K562 (cell line): Measurements from ENCODE around the gene MTMR10. TPM values are rescaled to one million over a fixed set of nuclear protein-coding genes. Genes with fewer than 3 reads are reported as not detected.

ENCODE experiments used
- ATAC-seq: fragments of 200-7000 bp; cut with Tn5 transposase; 3 replicates; pipeline ENCODE4 v1.9.1; 2020; ENCODE audit warnings: moderate library complexity
- BruUV-seq: library from RNA; stranded (reverse); fragments of 400-500 nt; replicated peaks from 2 replicates; lab custom pipeline; 2021; lab: Mats Ljungman, UMichigan
- CTCF ChIA-PET: fragments of 300-600 bp; formaldehyde crosslinking; extraction: SDS; loops from one replicate; lab custom pipeline; 2021; ENCODE audit warnings: low intra/inter-chr PET ratio; lab: Yijun Ruan, JAX
- POLR2A ChIA-PET: fragments of 300-600, 350-650 bp; sonication (Branson Sonifier 250); formaldehyde crosslinking; extraction: SDS; loops from one replicate; lab custom pipeline; 2021; ENCODE audit warnings: antibody characterized with exemption, inconsistent platforms; lab: Yijun Ruan, JAX
- DNase-seq, 4 experiments: peaks; one replicate each; pipeline versions ENCODE4 v3.0.0 to v3.0.0-alpha.2; 2011 to 2018; ENCODE audit warnings: low spot score in 3 of 4, mixed read lengths in 3 of 4; ENCODE audit errors: extremely low read depth in 1 of 4
- FAIRE-seq: peaks from 2 replicates; lab custom pipeline; 2011; peaks lifted over from hg19 to GRCh38; lab: Jason Lieb, UNC
- H2AFZ ChIP-seq: 2 replicates; pipeline ENCODE4 v1.6.0; 2011; ENCODE audit warnings: low read depth, low read length, control low read depth, inconsistent platforms
- H3K27ac ChIP-seq: fragments of 200-600 bp; 3 replicates; pipeline ENCODE4 v1.8.0; 2011; ENCODE audit warnings: low read depth, mild to moderate bottlenecking, control low read depth, inconsistent platforms, low read length, moderate library complexity, mixed read lengths; ENCODE audit errors: extremely low read depth
- H3K27me3 ChIP-seq, 2 experiments: fragments of 300-600 bp in 1 of 2; 2 replicates in 1 of 2; 3 replicates in 1 of 2; pipeline versions ENCODE4 v1.6.0 to v1.8.0; 2011; ENCODE audit warnings: inconsistent platforms in 2 of 2, low read length in 2 of 2, mild to moderate bottlenecking in 1 of 2, mixed read lengths in 1 of 2, moderate library complexity in 1 of 2; ENCODE audit not compliant: control insufficient read depth in 2 of 2, insufficient read depth in 2 of 2
- H3K36me3 ChIP-seq: fragments of 300-600 bp; 3 replicates; pipeline ENCODE4 v1.8.0; 2011; ENCODE audit warnings: mild to moderate bottlenecking, low read length, inconsistent platforms; ENCODE audit not compliant: control insufficient read depth, insufficient read depth
- H3K4me1 ChIP-seq, 2 experiments: fragments of 200-600 bp in 1 of 2; replicated peaks in 1 of 2; 2 replicates in 1 of 2; 3 replicates in 1 of 2; pipeline versions ENCODE4 v1.5.1 to v1.8.0; 2011; ENCODE audit warnings: inconsistent platforms in 2 of 2, low read length in 2 of 2, mild to moderate bottlenecking in 1 of 2, mixed read lengths in 1 of 2, moderate library complexity in 1 of 2; ENCODE audit not compliant: control insufficient read depth in 2 of 2, insufficient read depth in 2 of 2
- H3K4me2 ChIP-seq: 2 replicates; pipeline ENCODE4 v1.6.1; 2011; ENCODE audit warnings: low read length, control low read depth, inconsistent platforms, mixed read lengths; ENCODE audit not compliant: insufficient read depth
- H3K4me3 ChIP-seq: fragments of 200-600 bp; sonication (generic), shearing (Covaris generic); 2 replicates; pipeline ENCODE4 v1.5.1; 2016; ENCODE audit warnings: control low read depth, inconsistent platforms
- H3K79me2 ChIP-seq: fragments of 200-600 bp; 3 replicates; pipeline ENCODE4 v1.8.0; 2011; ENCODE audit warnings: low read length, inconsistent platforms; ENCODE audit not compliant: control insufficient read depth, insufficient read depth
- H3K9ac ChIP-seq, 2 experiments: 2 replicates each; pipeline versions ENCODE4 v1.6.0 to v1.6.1; 2011; ENCODE audit warnings: low read depth in 2 of 2, low read length in 2 of 2, control low read depth in 1 of 2, inconsistent platforms in 1 of 2, mild to moderate bottlenecking in 1 of 2, mixed read lengths in 1 of 2; ENCODE audit not compliant: insufficient read depth in 1 of 2
- H3K9me1 ChIP-seq: one replicate; pipeline ENCODE4 v1.6.0; 2011; ENCODE audit warnings: inconsistent platforms, mild to moderate bottlenecking, low read length, moderate library complexity; ENCODE audit not compliant: control insufficient read depth, insufficient read depth
- H3K9me3 ChIP-seq: replicated peaks from 2 replicates; pipeline ENCODE4 v1.5.1; 2011; ENCODE audit warnings: low read depth, low read length, inconsistent platforms; ENCODE audit not compliant: control insufficient read depth, insufficient read depth
- H4K20me1 ChIP-seq: replicated peaks from 2 replicates; pipeline ENCODE4 v1.6.1; 2011; ENCODE audit warnings: low read length, inconsistent platforms, mixed read lengths; ENCODE audit not compliant: control insufficient read depth, insufficient read depth
- ATF1 ChIP-seq, 2 experiments: fragments of 450-650 bp in 1 of 2; IDR thresholded peaks; 2 replicates each; pipeline ENCODE4 v1.6.1; 2016; ENCODE audit warnings: missing compliant biosample characterization in 1 of 2, missing genetic modification characterization in 1 of 2
- CEBPB ChIP-seq: fragments of 450-650 bp; IDR thresholded peaks from 2 replicates; pipeline ENCODE4 v1.6.1; 2016; ENCODE audit warnings: missing genetic modification characterization, missing compliant biosample characterization
- E2F4 ChIP-seq: sonication (generic); formaldehyde crosslinking; IDR thresholded peaks from 2 replicates; pipeline ENCODE4 v1.8.0; 2022; ENCODE audit warnings: mild to moderate bottlenecking, low read depth, missing genetic modification reagents
- EP400 ChIP-seq: fragments of 450-650 bp; IDR thresholded peaks from 2 replicates; pipeline ENCODE4 v1.6.1; 2017; ENCODE audit warnings: antibody characterized with exemption, mild to moderate bottlenecking, moderate library complexity
- HDAC6 ChIP-seq: IDR thresholded peaks from 2 replicates; pipeline ENCODE4 v1.6.1; 2012; ENCODE audit warnings: low read depth, mild to moderate bottlenecking, control low read depth, inconsistent platforms, low read length, moderate library complexity
- KDM5B ChIP-seq: fragments of 200-600 bp; sonication (generic); IDR thresholded peaks from 2 replicates; pipeline ENCODE4 v1.6.1; 2012; ENCODE audit warnings: low read depth, mild to moderate bottlenecking, moderate library complexity, low read length, control low read depth, inconsistent platforms; ENCODE audit not compliant: insufficient replicate concordance
- MIER1 ChIP-seq: fragments of 450-650 bp; IDR thresholded peaks from 2 replicates; pipeline ENCODE4 v1.6.1; 2016; ENCODE audit warnings: antibody characterized with exemption, mild to moderate bottlenecking, low read depth
- OTX1 ChIP-seq: fragments of 450-650 bp; formaldehyde crosslinking; IDR thresholded peaks from 2 replicates; pipeline ENCODE4 v1.4.0; 2022; ENCODE audit warnings: mild to moderate bottlenecking
- SAFB ChIP-seq: fragments of 200-400 bp; formaldehyde crosslinking; IDR thresholded peaks from 2 replicates; pipeline ENCODE4 v1.6.1; 2017; ENCODE audit warnings: low read depth, low read length, borderline replicate concordance
- SMAD2 ChIP-seq: fragments of 150-350 bp; IDR thresholded peaks from 2 replicates; pipeline ENCODE4 v1.6.1; 2014; ENCODE audit warnings: low read depth, mild to moderate bottlenecking, low read length
- SMARCA4 ChIP-seq: fragments of 450-650 bp; IDR thresholded peaks from 2 replicates; pipeline ENCODE4 v1.6.1; 2016
- SP1 ChIP-seq: sonication (generic); formaldehyde crosslinking; IDR thresholded peaks from 2 replicates; pipeline ENCODE4 v1.8.1; 2022; ENCODE audit warnings: mild to moderate bottlenecking, missing genetic modification reagents
- SRSF9 ChIP-seq: fragments of 200-400 bp; formaldehyde crosslinking; IDR thresholded peaks from 2 replicates; pipeline ENCODE4 v1.6.1; 2017; ENCODE audit warnings: low read depth, low read length, borderline replicate concordance
- TRIM24 ChIP-seq, 2 experiments: fragments of 450-650 bp; IDR thresholded peaks; 2 replicates each; pipeline ENCODE4 v1.6.1; 2016
- ZKSCAN8 ChIP-seq: fragments of 200-800 bp; sonication (Bioruptor generic); IDR thresholded peaks from 2 replicates; pipeline ENCODE4 v1.6.1; 2016; ENCODE audit warnings: missing genetic modification characterization, missing compliant biosample characterization
- ZNF583 ChIP-seq: fragments of 250-450 bp; sonication (Bioruptor Pico); IDR thresholded peaks from 2 replicates; pipeline ENCODE4 v1.4.0; 2020
- ZNF696 ChIP-seq: fragments of 250-450 bp; sonication (Bioruptor Pico); conservative IDR thresholded peaks from 2 replicates; pipeline ENCODE4 v1.4.0; 2020; ENCODE audit warnings: mild to moderate bottlenecking, moderate library complexity
- ZNF75A ChIP-seq: fragments of 450-650 bp; formaldehyde crosslinking; IDR thresholded peaks from 2 replicates; pipeline ENCODE4 v1.4.0; 2020; ENCODE audit warnings: mild to moderate bottlenecking
- WGBS: fragments of 100-300 bp; shearing (Covaris generic); methylation state at CpG from one replicate; pipeline ENCODE4 v1.1.6; 2016; ENCODE audit warnings: low coverage, mixed read lengths; ENCODE audit not compliant: insufficient coverage; ENCODE audit errors: missing lambda C conversion rate; 5-methylcytosine and 5-hydroxymethylcytosine counted together
- in situ Hi-C: fragments of 300-500 bp; cut with MboI; formaldehyde crosslinking; loops from 4 replicates; pipeline ENCODE4 v1.15.0; 2018; ENCODE audit warnings: inconsistent platforms, mixed read lengths
- intact Hi-C: fragments of 100-400 bp; cut with micrococcal nuclease; formaldehyde crosslinking; loops from 2 replicates; pipeline ENCODE4 v1.14.2; 2022
- polyA plus RNA-seq, 8 experiments: library from polyadenylated mRNA; depleted of rRNA in 4 of 8; stranded (reverse) in 5 of 8; unstranded in 3 of 8; fragments of >200 nt; fragmentation: Nextera tagmentation in 2 of 8; fragmentation: Illumina TruSeq in 1 of 8; extraction: Ambion mirVana in 2 of 8; extraction: Trizol in 1 of 8; gene quantifications; 2 replicates each; pipeline versions ENCODE4 v1.2.1 to v1.2.3, GENCODE V29; 2011 to 2014; ENCODE audit warnings: inconsistent platforms in 1 of 8, missing spikeins in 1 of 8
- total RNA-seq, 7 experiments: library from RNA; depleted of rRNA in 6 of 7; stranded (reverse); fragments of >200 nt in 6 of 7; fragmentation: Illumina TruSeq in 2 of 7; extraction: Trizol in 2 of 7; gene quantifications; 2 replicates each; pipeline versions ENCODE4 v1.2.1 to v1.2.3, GENCODE V29; 2011 to 2021; ENCODE audit warnings: low replicate concordance in 1 of 7
- TF ChIP-seq, protein P1 (sequence below): fragments of 450-650 bp; IDR thresholded peaks from 2 replicates; pipeline ENCODE4 v1.6.1; 2017; ENCODE audit warnings: mild to moderate bottlenecking, moderate library complexity

The MTMR10 gene
- total and polyA plus RNA-seq, 9 of the 15 experiments (the other 6 are each of a cell fraction or from before 2014, with no cell fraction given): 1.6 to 6.8 (median 4.8) TPM

- Histone ChIP-seq H3K27ac (no peak overlapping the region), H4K20me1 (no peaks in the 10 kb centered on the region), H3K9me3 (no peaks in the 10 kb centered on the region), H3K36me3 (peaks cover 8% of the 10 kb centered on the region), H2AFZ (no peak overlapping the region), H3K27me3 (no peaks in the 10 kb centered on the region), H3K4me2 (no peak overlapping the region), H3K9ac (no peak overlapping the region), H3K79me2 (no peaks in the 10 kb centered on the region), H3K4me1 (no peaks in the 10 kb centered on the region), H3K4me3 (no peak overlapping the region), H3K9me1 (no peaks in the 10 kb centered on the region)
- CTCF ChIA-PET: no interaction called here
- intact Hi-C loops (no loop called here), in situ Hi-C loops (no loop called here)
- FAIRE-seq (no peak), DNase-seq (no peak), ATAC-seq (no peak)
- TF ChIP-seq SMAD2 (no peak), SAFB (no peak), HDAC6 (no peak), SP1 (no peak), ZNF696 (no peak), CEBPB (tag) (no peak), EP400 (no peak), ATF1 (CRISPR knock-in tag; IDR thresholded peaks at IDR 0.05) (no peak), ATF1 (tag; IDR thresholded peaks at IDR 0.05) (no peak), E2F4 (CRISPR knock-in tag) (no peak), KDM5B (no peak), ZNF583 (CRISPR knock-in tag) (no peak), ZNF75A (no peak), MIER1 (no peak), OTX1 (no peak), SMARCA4 (no peak), ZKSCAN8 (CRISPR knock-in tag) (no peak), SRSF9 (no peak), TRIM24 (IDR thresholded peaks at IDR 0.05) (no peak)
- TF ChIP-seq, protein P1, sequence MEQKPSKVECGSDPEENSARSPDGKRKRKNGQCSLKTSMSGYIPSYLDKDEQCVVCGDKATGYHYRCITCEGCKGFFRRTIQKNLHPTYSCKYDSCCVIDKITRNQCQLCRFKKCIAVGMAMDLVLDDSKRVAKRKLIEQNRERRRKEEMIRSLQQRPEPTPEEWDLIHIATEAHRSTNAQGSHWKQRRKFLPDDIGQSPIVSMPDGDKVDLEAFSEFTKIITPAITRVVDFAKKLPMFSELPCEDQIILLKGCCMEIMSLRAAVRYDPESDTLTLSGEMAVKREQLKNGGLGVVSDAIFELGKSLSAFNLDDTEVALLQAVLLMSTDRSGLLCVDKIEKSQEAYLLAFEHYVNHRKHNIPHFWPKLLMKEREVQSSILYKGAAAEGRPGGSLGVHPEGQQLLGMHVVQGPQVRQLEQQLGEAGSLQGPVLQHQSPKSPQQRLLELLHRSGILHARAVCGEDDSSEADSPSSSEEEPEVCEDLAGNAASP: no peak
- POLR2A ChIA-PET: no interaction called here
- WGBS: 53% methylated on average over 3 of the region's 3 CpGs
- BruUV-seq: no TSS peak
These were observed 27.7 kb downstream of the MTMR10 start for GRCh38 chr15:30963681-30964080.
